ENCODE measurements around the gene TUSC2. TPM values are rescaled to one million over a fixed set of nuclear protein-coding genes. Genes with fewer than 3 reads are reported as not detected.

TUSC2 gene
- total and polyA plus RNA-seq, 2 of the 13 experiments (the other 11 are each of a cell fraction or from before 2014, with no cell fraction given), result 36.7 to 39.1 TPM

- 0 out of 2 replicates have a peak, but pooled peaks have one; percentile 40 for TF ChIP-seq ZNF280B (CRISPR knock-in tag; IDR thresholded peaks at IDR 0.05; ENCODE audit: borderline replicate concordance)
Observed at GRCh38 chr3:50319894-50320625, 8.0 kb downstream of the TUSC2 start (continued).

GRCh38 chr3:50319181-50319893 is 8.7 kb downstream of the TUSC2 start:
- intact Hi-C loops (cut with micrococcal nuclease; ENCODE audit: unreplicated experiment) (no loop called here), in situ Hi-C loops (cut with HindIII; ENCODE audit: extremely low pct_ligation_motif_present, low pct_unique_long_range_greater_than_20kb) (no loop called here)
- H3K9me3 ChIP-seq (ENCODE audit: low read length), result no peaks in the 10 kb centered on the region
- CTCF ChIA-PET (ENCODE audit: low intra/inter-chr PET ratio, low total read pairs), result no interaction called here
- peaks cover 25% of the 10 kb centered on the region for H3K79me2 ChIP-seq (ENCODE audit: insufficient read depth, low read length)
- peaks cover 70% of the 10 kb centered on the region for H3K4me1 ChIP-seq (ENCODE audit: insufficient read depth, low read length)
- DNase-seq (ENCODE audit: low spot score) (no peak), ATAC-seq (no peak), FAIRE-seq (no peak)
- peak overlapping the region; percentile 2 for H3K27ac ChIP-seq (ENCODE audit: extremely low read length, insufficient read depth, low read length)
- BruUV-seq (replicated peaks), result no TSS peak
- H3K9ac ChIP-seq (ENCODE audit: insufficient read depth, low read depth, low read length), result peak overlapping the region; percentile 10; the same call in 1 of the 2 replicates
- H3K36me3 ChIP-seq (replicated peaks in 1 of 2; ENCODE audit: control insufficient read depth in 1 of 2, insufficient read depth in 2 of 2, low read length in 2 of 2), result peaks cover 16 to 32% of the 10 kb centered on the region in 2 experiments
- no peaks in the 10 kb centered on the region for H4K20me1 ChIP-seq (ENCODE audit: insufficient read depth, low read length)
- H2AFZ ChIP-seq (ENCODE audit: low read length), result no peak overlapping the region
- H3K4me3 ChIP-seq (replicated peaks in 1 of 3; ENCODE audit: insufficient read depth in 1 of 3, low read depth in 2 of 3, low read length in 3 of 3), result peak overlapping the region in 1 of 3 experiments; percentile 19; a peak in 2 of 6 replicates
- H3K27me3 ChIP-seq (ENCODE audit: control insufficient read depth in 1 of 2, insufficient read depth in 2 of 2, low read length in 2 of 2), result no peaks in the 10 kb centered on the region; a peak in 1 of 5 replicates
- peak overlapping the region; percentile 94 for H3K4me2 ChIP-seq (ENCODE audit: low read depth, low read length)
- 94% methylated on average over 16 of the region's 16 CpGs for WGBS (ENCODE audit: low lambda C conversion rate)
- POLR2A ChIA-PET, result interaction anchor here (1.1 to 13.0 kb wide), 4 partner anchors 11 to 31 kb away, joined by 3 to 222 read pairs (median 8); partner anchors contain the start of genes CYB561D2, HYAL1, HYAL3 and IFRD2
- TF ChIP-seq POGK (CRISPR knock-in tag; conservative IDR thresholded peaks at IDR 0.05), result 0 out of 2 replicates have a peak, but pooled peaks have one; percentile 13
- 0 out of 2 replicates have a peak, but pooled peaks have one; percentile 1 for TF ChIP-seq ZNF574 (CRISPR knock-in tag; IDR thresholded peaks at IDR 0.05)
- TF ChIP-seq RAD51 (IDR thresholded peaks at IDR 0.05; ENCODE audit: borderline replicate concordance), result no peak
- no peak for TF ChIP-seq ZNF264 (CRISPR knock-in tag; IDR thresholded peaks at IDR 0.05)
- no peak for TF ChIP-seq ZBTB43 (CRISPR knock-in tag; conservative IDR thresholded peaks at IDR 0.05)
- no peak for TF ChIP-seq DMAP1 (CRISPR knock-in tag; IDR thresholded peaks at IDR 0.05)
- TF ChIP-seq ATF7 (IDR thresholded peaks at IDR 0.05), result 0 out of 2 replicates have a peak, but pooled peaks have one; percentile 29
- TF ChIP-seq ATF7 (CRISPR knock-in tag; IDR thresholded peaks at IDR 0.05), result no peak
- no peak for TF ChIP-seq NFYC (CRISPR knock-in tag; IDR thresholded peaks at IDR 0.05)
- TF ChIP-seq ZNF83 (CRISPR knock-in tag; IDR thresholded peaks at IDR 0.05; ENCODE audit: borderline replicate concordance), result no peak
- TF ChIP-seq ZNF598 (CRISPR knock-in tag; IDR thresholded peaks at IDR 0.05; ENCODE audit: borderline replicate concordance), result 0 out of 2 replicates have a peak, but pooled peaks have one; percentile 34
- peak; percentile 87 for TF ChIP-seq ZNF629 (CRISPR knock-in tag; conservative IDR thresholded peaks at IDR 0.05)

Measured in HepG2 (cell line).